Natural killer cell (primary cell): ENCODE results near the gene PKP4. TPM values are rescaled to one million over a fixed set of nuclear protein-coding genes. Genes with fewer than 3 reads are reported as not detected.

ENCODE experiments used
- ATAC-seq, 3 donors: fragments of 150-1000 bp in 2 of 3; fragments of 200-7000 bp in 1 of 3; cut with Tn5 transposase; 1 replicate in 1 of 3; 2 replicates in 2 of 3; pipeline ENCODE4 v1.10.0; 2021; ENCODE audit warnings: mild to moderate bottlenecking in 2 of 3, moderate library complexity in 2 of 3
- DNase-seq, 2 donors: peaks; one replicate each; pipeline versions ENCODE4 v3.0.0 to v3.0.0-alpha.2; 2013 to 2021; ENCODE audit warnings: mixed read lengths in 1 of 2
- H3K27ac ChIP-seq: one replicate; pipeline ENCODE4 v1.5.1; 2013; ENCODE audit warnings: mild to moderate bottlenecking, low read length
- H3K27me3 ChIP-seq: one replicate; pipeline ENCODE4 v1.6.1; 2013; ENCODE audit warnings: low read length; ENCODE audit not compliant: control insufficient read depth, insufficient read depth
- H3K36me3 ChIP-seq: one replicate; pipeline ENCODE4 v1.6.1; 2013; ENCODE audit warnings: low read length; ENCODE audit not compliant: control insufficient read depth, insufficient read depth
- H3K4me1 ChIP-seq: one replicate; pipeline ENCODE4 v1.6.1; 2013; ENCODE audit warnings: low read length; ENCODE audit not compliant: control insufficient read depth, insufficient read depth
- H3K4me3 ChIP-seq: one replicate; pipeline ENCODE4 v1.5.1; 2013; ENCODE audit warnings: low read length
- H3K9me3 ChIP-seq: one replicate; pipeline ENCODE4 v1.6.1; 2013; ENCODE audit warnings: low read length; ENCODE audit not compliant: control insufficient read depth, insufficient read depth
- H3K27ac Mint-ChIP-seq, 2 donors: one replicate each; pipeline ENCODE4 v1.8.0; 2022; ENCODE audit warnings: mild to moderate bottlenecking in 2 of 2, mixed read lengths in 2 of 2, moderate library complexity in 1 of 2
- H3K27me3 Mint-ChIP-seq, 2 donors: one replicate each; pipeline ENCODE4 v1.8.0; 2022; ENCODE audit warnings: low read depth in 2 of 2, mixed read lengths in 2 of 2
- H3K36me3 Mint-ChIP-seq: one replicate; pipeline ENCODE4 v1.8.0; 2022; ENCODE audit warnings: mixed read lengths
- H3K4me1 Mint-ChIP-seq, 2 donors: one replicate each; pipeline ENCODE4 v1.8.0; 2022; ENCODE audit warnings: mixed read lengths in 2 of 2
- H3K4me3 Mint-ChIP-seq: one replicate; pipeline ENCODE4 v1.8.0; 2022; ENCODE audit warnings: mild to moderate bottlenecking, moderate library complexity, mixed read lengths
- H3K9me3 Mint-ChIP-seq, 2 donors: one replicate each; pipeline ENCODE4 v1.8.0; 2022; ENCODE audit warnings: mixed read lengths in 2 of 2
- CTCF ChIP-seq: fragments of 200-600 bp; IDR thresholded peaks from one replicate; pipeline ENCODE4 v1.8.0; 2022; ENCODE audit warnings: antibody characterized with exemption
- WGBS: methylation state at CpG from one replicate; pipeline ENCODE4 v1.1.7; 2013; ENCODE audit warnings: missing lambda C conversion rate; ENCODE audit not compliant: insufficient coverage; 5-methylcytosine and 5-hydroxymethylcytosine counted together
- intact Hi-C: fragments of 100-400 bp; cut with micrococcal nuclease; formaldehyde crosslinking; loops from one replicate; pipeline ENCODE4 v1.14.2; 2022
- total RNA-seq, 4 donors: library from RNA; stranded (reverse); fragments of 120-200 nt in 1 of 4; gene quantifications; one replicate each; pipeline versions ENCODE4 v1.2.3 to v1.2.4, GENCODE V29; 2013 to 2022

The PKP4 gene
- total RNA-seq, 3 donors from 2014 or later (not counting 1 experiment from before 2014, with no cell fraction given), result 5.9 to 8.4 (median 7.2) TPM

- H3K4me1 ChIP-seq, result no peaks in the 10 kb centered on the region
- Mint-ChIP-seq H3K4me1 (no peaks in the 10 kb centered on the region), H3K36me3 (no peaks in the 10 kb centered on the region), H3K27me3 (no peaks in the 10 kb centered on the region), H3K27ac (no peak overlapping the region), H3K4me3 (no peak overlapping the region), H3K9me3 (no peaks in the 10 kb centered on the region)
- ATAC-seq (no peak), DNase-seq (no peak)
- no peaks in the 10 kb centered on the region for H3K9me3 ChIP-seq
- no peak overlapping the region for H3K4me3 ChIP-seq
- H3K36me3 ChIP-seq, result no peaks in the 10 kb centered on the region
- intact Hi-C loops, result no loop called here
- no peaks in the 10 kb centered on the region for H3K27me3 ChIP-seq
- TF ChIP-seq CTCF, result no peak
- 100% methylated on average over 1 of the region's 1 CpG for WGBS
- H3K27ac ChIP-seq, result no peak overlapping the region
Measured at GRCh38 chr2:158554996-158555395, 98.2 kb downstream of the PKP4 start.

GRCh38 chr2:158556124-158556523, 99.4 kb downstream of the PKP4 start:
- Histone ChIP-seq H3K9me3 (no peaks in the 10 kb centered on the region), H3K36me3 (no peaks in the 10 kb centered on the region), H3K4me3 (no peak overlapping the region), H3K27ac (no peak overlapping the region), H3K27me3 (no peaks in the 10 kb centered on the region), H3K4me1 (no peaks in the 10 kb centered on the region)
- ATAC-seq, result no peak
- WGBS, result 100% methylated on average over 1 of the region's 3 CpGs
- no peaks in the 10 kb centered on the region for H3K9me3 Mint-ChIP-seq
- H3K27ac Mint-ChIP-seq, result no peak overlapping the region
- no peak for DNase-seq
- no peak for TF ChIP-seq CTCF
- H3K36me3 Mint-ChIP-seq, result no peaks in the 10 kb centered on the region
- H3K4me1 Mint-ChIP-seq, result no peaks in the 10 kb centered on the region
- no peaks in the 10 kb centered on the region for H3K27me3 Mint-ChIP-seq
- no peak overlapping the region for H3K4me3 Mint-ChIP-seq
- intact Hi-C loops, result no loop called here

- H3K4me1 ChIP-seq, result no peaks in the 10 kb centered on the region
- TF ChIP-seq CTCF, result no peak
- Mint-ChIP-seq H3K36me3 (no peaks in the 10 kb centered on the region), H3K4me3 (no peak overlapping the region), H3K27ac (no peak overlapping the region), H3K27me3 (no peaks in the 10 kb centered on the region), H3K4me1 (no peaks in the 10 kb centered on the region), H3K9me3 (no peaks in the 10 kb centered on the region)
- H3K9me3 ChIP-seq, result no peaks in the 10 kb centered on the region
- H3K27me3 ChIP-seq, result no peaks in the 10 kb centered on the region
- H3K4me3 ChIP-seq, result no peak overlapping the region
- no peak for DNase-seq
- WGBS, result 94% methylated on average over 2 of the region's 2 CpGs
- H3K27ac ChIP-seq, result no peak overlapping the region
- intact Hi-C loops, result no loop called here
- ATAC-seq, result no peak
- no peaks in the 10 kb centered on the region for H3K36me3 ChIP-seq
Measured at GRCh38 chr2:158557752-158558151, 101.0 kb downstream of the PKP4 start.

- Histone ChIP-seq H3K27ac (no peak overlapping the region), H3K36me3 (no peaks in the 10 kb centered on the region), H3K9me3 (no peaks in the 10 kb centered on the region), H3K27me3 (no peaks in the 10 kb centered on the region), H3K4me1 (no peaks in the 10 kb centered on the region), H3K4me3 (no peak overlapping the region)
- ATAC-seq (no peak), DNase-seq (no peak)
- no peaks in the 10 kb centered on the region for H3K27me3 Mint-ChIP-seq
- no peak for TF ChIP-seq CTCF
- 98% methylated on average over 4 of the region's 4 CpGs for WGBS
- H3K9me3 Mint-ChIP-seq, result no peaks in the 10 kb centered on the region
- no peak overlapping the region for H3K27ac Mint-ChIP-seq
- intact Hi-C loops, result no loop called here
- no peak overlapping the region for H3K4me3 Mint-ChIP-seq
- no peaks in the 10 kb centered on the region for H3K36me3 Mint-ChIP-seq
- H3K4me1 Mint-ChIP-seq, result no peaks in the 10 kb centered on the region
Measured at GRCh38 chr2:158559252-158559651, 102.5 kb downstream of the PKP4 start.
